ENCODE data around the gene ATG101. TPM values are rescaled to one million over a fixed set of nuclear protein-coding genes. Genes with fewer than 3 reads are reported as not detected.

The ATG101 gene
- total and polyA plus RNA-seq, 2 of the 8 experiments (the other 6 are each of a cell fraction or from before 2014, with no cell fraction given), result 49.8 to 55.9 TPM

- Histone ChIP-seq H2BK12ac (ENCODE audit: low read depth, low read length) (no peak overlapping the region), H2BK120ac (replicated peaks; ENCODE audit: low read depth, low read length) (no peak overlapping the region), H4K5ac (ENCODE audit: insufficient read length, low read depth, low read length) (no peak overlapping the region), H2BK15ac (ENCODE audit: low read length) (no peak overlapping the region), H2BK20ac (ENCODE audit: low read length) (no peak overlapping the region), H3K4me2 (ENCODE audit: insufficient read depth in 1 of 2, low read depth in 2 of 2, low read length in 2 of 2) (no peak overlapping the region), H2AFZ (ENCODE audit: low read length) (no peak overlapping the region), H2BK5ac (ENCODE audit: low read depth, low read length) (no peak overlapping the region), H3K9me3 (ENCODE audit: insufficient read depth in 2 of 2, low read depth in 1 of 2, low read length in 1 of 2) (no peaks in the 10 kb centered on the region), H3K4ac (replicated peaks; ENCODE audit: insufficient read length, low read depth, low read length) (no peak overlapping the region), H3K4me3 (ENCODE audit: extremely low read depth in 1 of 4, insufficient read depth in 2 of 4, low read depth in 3 of 4, low read length in 4 of 4) (no peak overlapping the region), H4K20me1 (replicated peaks in 1 of 2; ENCODE audit: control insufficient read depth in 1 of 2, insufficient read depth in 2 of 2, low read length in 2 of 2) (peaks cover 4 to 19% of the 10 kb centered on the region in 2 experiments), H3K23ac (ENCODE audit: insufficient read length) (no peak overlapping the region), H3K36me3 (ENCODE audit: control insufficient read depth in 2 of 4, insufficient read depth in 4 of 4, low read length in 3 of 4) (no peaks in the 10 kb centered on the region; a peak in 2 of 8 replicates), H2AK5ac (ENCODE audit: low read depth, low read length) (no peak overlapping the region), H4K8ac (ENCODE audit: extremely low read depth, insufficient read depth, low read length) (no peak overlapping the region), H3K56ac (replicated peaks; ENCODE audit: insufficient read length, low read depth, low read length) (no peak overlapping the region), H3K27me3 (replicated peaks in 1 of 4; ENCODE audit: control insufficient read depth in 3 of 4, extremely low read depth in 1 of 4, insufficient read depth in 3 of 4, low read length in 3 of 4) (no peaks in the 10 kb centered on the region; a peak in 1 of 7 replicates), H3K79me1 (ENCODE audit: low read depth, low read length) (peaks cover 4% of the 10 kb centered on the region), H3K18ac (ENCODE audit: extremely low read depth, low read length) (no peak overlapping the region), H3K4me1 (replicated peaks in 1 of 4; ENCODE audit: control insufficient read depth in 3 of 4, insufficient read depth in 4 of 4, low read length in 3 of 4) (peaks cover 0 to 3% (median 0%) of the 10 kb centered on the region in 4 experiments; a peak in 2 of 7 replicates), H4K91ac (replicated peaks; ENCODE audit: insufficient read length, low read length) (no peak overlapping the region), H3K79me2 (ENCODE audit: control insufficient read depth in 1 of 2, insufficient read depth in 2 of 2, low read length in 2 of 2) (peaks cover 0 to 24% of the 10 kb centered on the region in 2 experiments; a peak in 2 of 4 replicates), H3K27ac (ENCODE audit: low read depth, low read length) (no peak overlapping the region), H3K14ac (ENCODE audit: insufficient read length) (no peak overlapping the region), H3K23me2 (ENCODE audit: low read depth, low read length) (no peaks in the 10 kb centered on the region), H3K9ac (replicated peaks in 1 of 4; ENCODE audit: extremely low read depth in 1 of 4, low read depth in 3 of 4, low read length in 3 of 4) (no peak overlapping the region)
- DNase-seq (ENCODE audit: low read depth in 1 of 2, low spot score in 2 of 2) (no peak), FAIRE-seq (no peak)
- ChIA-PET CTCF (ENCODE audit: partially characterized antibody) (interaction anchor here (1.0 to 15.8 kb wide), 8 partner anchors 10 to 80 kb away, joined by 3 to 294 read pairs (median 6); partner anchors contain the start of gene ATG101), POLR2A (ENCODE audit: partially characterized antibody) (interaction anchor here (0.7 to 2.4 kb wide), 4 partner anchors 9 to 797 kb away, joined by 3 to 11 read pairs (median 6); partner anchors contain the start of gene ATG101)
- WGBS, 2 experiments (ENCODE audit: extremely low coverage in 1 of 2, insufficient coverage in 1 of 2, insufficient read length in 1 of 2, insufficient replicate concordance in 2 of 2, low coverage in 1 of 2, low lambda C conversion rate in 2 of 2, missing lambda C conversion rate in 1 of 2), result 97% methylated on average over 6 of the region's 8 CpGs; no CpG with 5 or more reads in 1 of the 2 experiments
- TF ChIP-seq BRCA1 (IDR thresholded peaks at IDR 0.05; ENCODE audit: low read depth, low read length), result no peak
- no peak for TF ChIP-seq USF2 (IDR thresholded peaks at IDR 0.05; ENCODE audit: low read length)
- TF ChIP-seq JUN (IDR thresholded peaks at IDR 0.05; ENCODE audit: low read depth, low read length), result no peak
- no peak for TF ChIP-seq HDAC6 (IDR thresholded peaks at IDR 0.05; ENCODE audit: low read depth, low read length)
- TF ChIP-seq POLR2A (IDR thresholded peaks at IDR 0.05; ENCODE audit: control extremely low read depth in 1 of 2, low read depth in 2 of 2, low read length in 2 of 2), result no peak
- TF ChIP-seq SP1 (IDR thresholded peaks at IDR 0.05; ENCODE audit: low read depth, low read length), result no peak
- TF ChIP-seq MAFK (IDR thresholded peaks at IDR 0.05; ENCODE audit: low read depth, low read length), result no peak
- TF ChIP-seq YY1 (IDR thresholded peaks at IDR 0.05; ENCODE audit: low read depth, low read length), result no peak
- TF ChIP-seq KDM1A (IDR thresholded peaks at IDR 0.05; ENCODE audit: borderline replicate concordance, low read length), result no peak
- TF ChIP-seq POU5F1 (IDR thresholded peaks at IDR 0.05; ENCODE audit: low read depth, low read length), result no peak
Measured at GRCh38 chr12:52042706-52043385, 26.9 kb upstream of the ATG101 start.

All from H1 (cell line).